ENCODE results near the gene PHC1. TPM values are rescaled to one million over a fixed set of nuclear protein-coding genes. Genes with fewer than 3 reads are reported as not detected.

The PHC1 gene
- total RNA-seq, 1 experiment from 2014 or later, result 568 TPM

DNA sequence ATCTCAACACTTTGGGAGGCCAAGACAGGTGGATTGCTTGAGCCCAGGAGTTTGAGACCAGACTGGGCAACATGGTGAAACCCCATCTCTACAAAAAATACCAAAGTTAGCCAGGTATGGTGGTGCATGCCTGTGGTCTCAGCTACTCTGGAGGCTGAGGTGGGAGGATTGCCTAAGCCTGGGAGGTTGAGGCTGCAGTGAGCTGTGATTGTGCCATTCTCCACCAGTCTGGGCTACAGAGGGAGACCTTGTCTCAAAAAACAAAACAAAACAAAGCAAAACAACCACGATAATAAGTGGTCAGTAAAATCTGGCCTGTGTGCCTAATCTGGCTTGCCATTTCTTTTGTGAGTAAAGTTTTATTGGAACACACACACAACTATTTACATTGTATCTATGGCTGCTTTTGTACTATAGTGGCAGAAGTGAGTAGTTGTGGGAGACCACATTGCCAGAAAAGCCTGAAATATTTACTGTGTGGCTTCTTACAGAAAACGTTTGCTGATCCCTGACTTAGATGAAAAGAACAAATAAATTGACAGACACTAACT, 55.6 kb downstream of the PHC1 start:
- Histone ChIP-seq H3K18ac (ENCODE audit: insufficient read length, low read depth, low read length) (no peak overlapping the region), H3K4me1 (ENCODE audit: insufficient read depth, low read length) (no peaks in the 10 kb centered on the region), H3K79me1 (ENCODE audit: insufficient read depth, low read depth, low read length, poor library complexity, severe bottlenecking) (no peaks in the 10 kb centered on the region), H3K56ac (ENCODE audit: insufficient read length, low read depth, low read length) (no peak overlapping the region), H2AFZ (ENCODE audit: low read length) (no peak overlapping the region), H4K20me1 (ENCODE audit: control insufficient read depth, insufficient read depth, insufficient read length) (no peaks in the 10 kb centered on the region), H4K91ac (ENCODE audit: insufficient read length, low read depth, low read length) (no peak overlapping the region), H3T11ph (ENCODE audit: low read length) (no peak overlapping the region), H3K14ac (ENCODE audit: insufficient read depth, low read length) (no peak overlapping the region), H2BK120ac (ENCODE audit: low read depth, low read length, poor library complexity, severe bottlenecking) (no peak overlapping the region), H3K23ac (ENCODE audit: insufficient read length, low read depth, low read length) (no peak overlapping the region), H4K5ac (ENCODE audit: insufficient read length, low read depth, low read length) (no peak overlapping the region), H2BK5ac (ENCODE audit: insufficient read length, low read length) (no peak overlapping the region), H2AK5ac (ENCODE audit: insufficient read length, low read length) (no peak overlapping the region), H3K27ac (ENCODE audit: insufficient read length, low read depth, low read length) (no peak overlapping the region), H3K23me2 (ENCODE audit: insufficient read length, low read depth, low read length, poor library complexity, severe bottlenecking) (no peaks in the 10 kb centered on the region), H2BK20ac (ENCODE audit: low read depth, low read length, poor library complexity, severe bottlenecking) (no peak overlapping the region), H3K4ac (ENCODE audit: low read depth, low read length) (no peak overlapping the region), H3K27me3 (ENCODE audit: insufficient read depth, low read length) (no peaks in the 10 kb centered on the region), H3K4me2 (ENCODE audit: insufficient read depth, insufficient read length, low read length) (no peak overlapping the region), H4K8ac (replicated peaks; ENCODE audit: insufficient read length, low read depth, low read length) (no peak overlapping the region), H2BK12ac (ENCODE audit: insufficient read length, low read depth, low read length) (no peak overlapping the region), H3K9ac (ENCODE audit: extremely low read depth, insufficient read length, low read length) (no peak overlapping the region), H3K9me3 (ENCODE audit: control insufficient read depth, low read depth, low read length) (peaks cover 4% of the 10 kb centered on the region), H3K79me2 (ENCODE audit: insufficient read depth, low read length) (no peaks in the 10 kb centered on the region), H2BK15ac (ENCODE audit: low read depth, low read length) (no peak overlapping the region)
- peaks cover 26 to 31% of the 10 kb centered on the region in 2 experiments for H3K9me3 Mint-ChIP-seq
- TF ChIP-seq, protein P1, sequence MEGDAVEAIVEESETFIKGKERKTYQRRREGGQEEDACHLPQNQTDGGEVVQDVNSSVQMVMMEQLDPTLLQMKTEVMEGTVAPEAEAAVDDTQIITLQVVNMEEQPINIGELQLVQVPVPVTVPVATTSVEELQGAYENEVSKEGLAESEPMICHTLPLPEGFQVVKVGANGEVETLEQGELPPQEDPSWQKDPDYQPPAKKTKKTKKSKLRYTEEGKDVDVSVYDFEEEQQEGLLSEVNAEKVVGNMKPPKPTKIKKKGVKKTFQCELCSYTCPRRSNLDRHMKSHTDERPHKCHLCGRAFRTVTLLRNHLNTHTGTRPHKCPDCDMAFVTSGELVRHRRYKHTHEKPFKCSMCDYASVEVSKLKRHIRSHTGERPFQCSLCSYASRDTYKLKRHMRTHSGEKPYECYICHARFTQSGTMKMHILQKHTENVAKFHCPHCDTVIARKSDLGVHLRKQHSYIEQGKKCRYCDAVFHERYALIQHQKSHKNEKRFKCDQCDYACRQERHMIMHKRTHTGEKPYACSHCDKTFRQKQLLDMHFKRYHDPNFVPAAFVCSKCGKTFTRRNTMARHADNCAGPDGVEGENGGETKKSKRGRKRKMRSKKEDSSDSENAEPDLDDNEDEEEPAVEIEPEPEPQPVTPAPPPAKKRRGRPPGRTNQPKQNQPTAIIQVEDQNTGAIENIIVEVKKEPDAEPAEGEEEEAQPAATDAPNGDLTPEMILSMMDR (conservative IDR thresholded peaks at IDR 0.05), result no peak
- no CpG with 5 or more reads among the region's 2 CpGs for WGBS (ENCODE audit: extremely low coverage, insufficient read length, low lambda C conversion rate)
- no peaks in the 10 kb centered on the region; the same call in 1 of the 2 replicates for H3K27me3 Mint-ChIP-seq (ENCODE audit: low read depth)
- no peak overlapping the region for H3K4me3 Mint-ChIP-seq
- DNase-seq, result no peak
- H3K4me1 Mint-ChIP-seq, result no peaks in the 10 kb centered on the region
- peaks cover 10 to 16% (median 15%) of the 10 kb centered on the region in 3 experiments for H3K36me3 Mint-ChIP-seq (ENCODE audit: insufficient read depth in 1 of 3, low read depth in 3 of 3)
- H3K27ac Mint-ChIP-seq, result no peak overlapping the region

Data from H9 (cell line).